H1 (cell line): Measurements from ENCODE around the gene FRY. TPM values are rescaled to one million over a fixed set of nuclear protein-coding genes. Genes with fewer than 3 reads are reported as not detected.

Experiments used
- CTCF ChIA-PET: fragments of 300-600 bp; sonication (Branson Sonifier 250); formaldehyde crosslinking; loops from one replicate; lab custom pipeline; 2021; ENCODE audit not compliant: partially characterized antibody; lab: Charles Lee
- POLR2A ChIA-PET: fragments of 300-600 bp; sonication (Branson Sonifier 250); formaldehyde crosslinking; loops from one replicate; lab custom pipeline; 2021; ENCODE audit warnings: inconsistent platforms; ENCODE audit not compliant: partially characterized antibody; lab: Charles Lee
- DNase-seq, 2 experiments: peaks; one replicate each; pipeline versions ENCODE4 v3.0.0 to v3.0.0-alpha.2; 2010 to 2022; ENCODE audit warnings: low spot score in 2 of 2, low read depth in 1 of 2, mixed read lengths in 1 of 2
- FAIRE-seq: peaks from 2 replicates; lab custom pipeline; 2011; peaks lifted over from hg19 to GRCh38; lab: Jason Lieb, UNC
- H2AFZ ChIP-seq: 2 replicates; pipeline ENCODE4 v1.8.1; 2012; ENCODE audit warnings: low read length, inconsistent platforms
- H2AK5ac ChIP-seq: 2 replicates; pipeline ENCODE4 v1.6.1; 2013; ENCODE audit warnings: low read depth, low read length
- H2BK120ac ChIP-seq: replicated peaks from 2 replicates; pipeline ENCODE3; 2013; ENCODE audit warnings: low read depth, low read length, inconsistent platforms
- H2BK12ac ChIP-seq: 2 replicates; pipeline ENCODE4 v1.6.1; 2013; ENCODE audit warnings: low read depth, low read length
- H2BK15ac ChIP-seq: 2 replicates; pipeline ENCODE4 v1.6.1; 2013; ENCODE audit warnings: low read length
- H2BK20ac ChIP-seq: 2 replicates; pipeline ENCODE4 v1.6.1; 2013; ENCODE audit warnings: low read length
- H2BK5ac ChIP-seq: 2 replicates; pipeline ENCODE4 v1.6.1; 2013; ENCODE audit warnings: low read depth, low read length
- H3K14ac ChIP-seq: 2 replicates; pipeline ENCODE4 v1.6.1; 2013; ENCODE audit warnings: inconsistent platforms; ENCODE audit not compliant: insufficient read length
- H3K18ac ChIP-seq: 2 replicates; pipeline ENCODE4 v1.6.1; 2013; ENCODE audit warnings: low read length; ENCODE audit errors: extremely low read depth
- H3K23ac ChIP-seq: 2 replicates; pipeline ENCODE4 v1.6.1; 2013; ENCODE audit warnings: inconsistent platforms; ENCODE audit not compliant: insufficient read length
- H3K23me2 ChIP-seq: 2 replicates; pipeline ENCODE4 v1.6.1; 2013; ENCODE audit warnings: low read depth, low read length
- H3K27ac ChIP-seq: 2 replicates; pipeline ENCODE4 v1.6.1; 2011; ENCODE audit warnings: low read depth, low read length, inconsistent platforms
- H3K27me3 ChIP-seq, 4 experiments: replicated peaks in 1 of 4; 1 replicate in 1 of 4; 2 replicates in 3 of 4; pipeline versions ENCODE4 v1.6.1 to v1.8.1; 2011 to 2013; ENCODE audit warnings: low read length in 3 of 4, mild to moderate bottlenecking in 3 of 4, inconsistent platforms in 2 of 4, mixed read lengths in 2 of 4, moderate library complexity in 1 of 4; ENCODE audit not compliant: control insufficient read depth in 3 of 4, insufficient read depth in 3 of 4; ENCODE audit errors: extremely low read depth in 1 of 4
- H3K36me3 ChIP-seq, 4 experiments: 2 replicates each; pipeline versions ENCODE4 v1.6.1 to v1.8.1; 2011 to 2013; ENCODE audit warnings: mild to moderate bottlenecking in 4 of 4, low read length in 3 of 4, moderate library complexity in 2 of 4, control low read depth in 1 of 4, inconsistent platforms in 1 of 4; ENCODE audit not compliant: insufficient read depth in 4 of 4, control insufficient read depth in 2 of 4
- H3K4ac ChIP-seq: replicated peaks from 2 replicates; pipeline ENCODE3; 2013; ENCODE audit warnings: low read length, low read depth, mixed read lengths, inconsistent platforms; ENCODE audit not compliant: insufficient read length
- H3K4me1 ChIP-seq, 4 experiments: replicated peaks in 1 of 4; 1 replicate in 1 of 4; 2 replicates in 3 of 4; pipeline versions ENCODE4 v1.6.1 to v1.8.1; 2011 to 2013; ENCODE audit warnings: low read length in 3 of 4, inconsistent platforms in 2 of 4, mixed read lengths in 1 of 4; ENCODE audit not compliant: insufficient read depth in 4 of 4, control insufficient read depth in 3 of 4
- H3K4me2 ChIP-seq, 2 experiments: 2 replicates each; pipeline versions ENCODE4 v1.6.1 to v1.8.1; 2011 to 2013; ENCODE audit warnings: low read depth in 2 of 2, low read length in 2 of 2, control low read depth in 1 of 2, inconsistent platforms in 1 of 2, mild to moderate bottlenecking in 1 of 2; ENCODE audit not compliant: insufficient read depth in 1 of 2
- H3K4me3 ChIP-seq, 4 experiments: fragments of 200-600, 300-600 bp in 1 of 4; sonication (generic), shearing (Covaris generic), sonication (Bioruptor Twin) in 1 of 4; 2 replicates each; pipeline versions ENCODE4 v1.5.1 to v1.8.1; 2011 to 2016; ENCODE audit warnings: low read length in 4 of 4, low read depth in 3 of 4, control low read depth in 2 of 4, inconsistent platforms in 2 of 4, mild to moderate bottlenecking in 2 of 4, mixed read lengths in 1 of 4, moderate library complexity in 1 of 4; ENCODE audit not compliant: insufficient read depth in 2 of 4; ENCODE audit errors: extremely low read depth in 1 of 4
- H3K56ac ChIP-seq: replicated peaks from 2 replicates; pipeline ENCODE3; 2013; ENCODE audit warnings: low read depth, mild to moderate bottlenecking, mixed read lengths, low read length, inconsistent platforms; ENCODE audit not compliant: insufficient read length
- H3K79me1 ChIP-seq: 2 replicates; pipeline ENCODE4 v1.6.1; 2013; ENCODE audit warnings: low read depth, low read length, control low read depth
- H3K79me2 ChIP-seq, 2 experiments: 2 replicates each; pipeline versions ENCODE4 v1.6.1 to v1.8.1; 2012 to 2013; ENCODE audit warnings: low read length in 2 of 2, mild to moderate bottlenecking in 2 of 2, inconsistent platforms in 1 of 2; ENCODE audit not compliant: insufficient read depth in 2 of 2, control insufficient read depth in 1 of 2
- H3K9ac ChIP-seq, 4 experiments: replicated peaks in 1 of 4; 1 replicate in 1 of 4; 2 replicates in 3 of 4; pipeline versions ENCODE4 v1.6.1 to v1.8.1; 2011 to 2013; ENCODE audit warnings: low read depth in 3 of 4, low read length in 3 of 4, control low read depth in 2 of 4, mild to moderate bottlenecking in 2 of 4, moderate library complexity in 2 of 4, inconsistent platforms in 1 of 4; ENCODE audit errors: extremely low read depth in 1 of 4
- H3K9me3 ChIP-seq, 2 experiments: 2 replicates each; pipeline versions ENCODE4 v1.6.1 to v1.8.1; 2012 to 2013; ENCODE audit warnings: mild to moderate bottlenecking in 2 of 2, moderate library complexity in 2 of 2, control low read depth in 1 of 2, inconsistent platforms in 1 of 2, low read depth in 1 of 2, low read length in 1 of 2, mixed read lengths in 1 of 2; ENCODE audit not compliant: insufficient read depth in 2 of 2
- H4K20me1 ChIP-seq, 2 experiments: replicated peaks in 1 of 2; 2 replicates each; pipeline versions ENCODE3 to v1.8.1; 2011 to 2013; ENCODE audit warnings: inconsistent platforms in 2 of 2, low read length in 2 of 2, mild to moderate bottlenecking in 1 of 2; ENCODE audit not compliant: insufficient read depth in 2 of 2, control insufficient read depth in 1 of 2
- H4K5ac ChIP-seq: 2 replicates; pipeline ENCODE4 v1.6.1; 2013; ENCODE audit warnings: low read length, low read depth, mixed read lengths, inconsistent platforms; ENCODE audit not compliant: insufficient read length
- H4K8ac ChIP-seq: 2 replicates; pipeline ENCODE4 v1.8.0; 2013; ENCODE audit warnings: mild to moderate bottlenecking, moderate library complexity, low read length, inconsistent platforms; ENCODE audit not compliant: insufficient read depth; ENCODE audit errors: extremely low read depth
- H4K91ac ChIP-seq: replicated peaks from 2 replicates; pipeline ENCODE3; 2013; ENCODE audit warnings: low read length, mixed read lengths, inconsistent platforms; ENCODE audit not compliant: insufficient read length
- CBX8 ChIP-seq: fragments of 300-800, 300-1000 bp; sonication (generic); IDR thresholded peaks from 2 replicates; pipeline ENCODE4 v1.7.1; 2016; ENCODE audit warnings: low read depth, low read length, borderline replicate concordance
- EGR1 ChIP-seq: IDR thresholded peaks from 2 replicates; pipeline ENCODE4 v1.6.1; 2011; ENCODE audit warnings: low read depth, low read length, borderline replicate concordance
- YY1 ChIP-seq: IDR thresholded peaks from 2 replicates; pipeline ENCODE4 v1.6.1; 2011; ENCODE audit warnings: low read depth, mild to moderate bottlenecking, low read length
- WGBS, 2 experiments: shearing (Covaris generic) in 1 of 2; methylation state at CpG; one replicate each; pipeline versions ENCODE4 v1.1.6 to v1.1.7; 2013 to 2015; ENCODE audit warnings: low lambda C conversion rate in 2 of 2, mixed read lengths in 2 of 2, inconsistent platforms in 1 of 2, low coverage in 1 of 2, missing lambda C conversion rate in 1 of 2; ENCODE audit not compliant: insufficient replicate concordance in 2 of 2, insufficient coverage in 1 of 2, insufficient read length in 1 of 2; ENCODE audit errors: extremely low coverage in 1 of 2, missing lambda C conversion rate in 1 of 2; 5-methylcytosine and 5-hydroxymethylcytosine counted together
- polyA plus RNA-seq, 7 experiments: library from polyadenylated mRNA; depleted of rRNA in 3 of 7; stranded (reverse) in 5 of 7; unstranded in 2 of 7; fragments of >200 nt in 5 of 7; fragments of 200-250 nt in 2 of 7; gene quantifications; 1 replicate in 5 of 7; 2 replicates in 1 of 7; 4 replicates in 1 of 7; pipeline versions ENCODE4 v1.2.1 to v1.2.3, GENCODE V29; 2011 to 2013; ENCODE audit warnings: missing spikeins in 2 of 7, mixed read lengths in 2 of 7
- total RNA-seq: library from RNA; stranded (reverse); fragmentation: NEBNext Ultra II Directional; extraction: Animal tissue kit (Norgen Biotek cat#: 25700); gene quantifications from 2 replicates; pipeline ENCODE4 v1.2.1, GENCODE V29; 2021

Gene FRY
- total and polyA plus RNA-seq, 2 of the 8 experiments (the other 6 are each of a cell fraction or from before 2014, with no cell fraction given): 4.3 to 9.2 TPM

- Histone ChIP-seq H2BK120ac (no peak overlapping the region), H3K4me3 (no peak overlapping the region), H4K8ac (no peak overlapping the region), H2BK20ac (no peak overlapping the region), H3K9me3 (no peaks in the 10 kb centered on the region), H3K27ac (no peak overlapping the region), H2BK5ac (no peak overlapping the region), H3K27me3 (no peaks in the 10 kb centered on the region; a peak in 1 of 7 replicates), H3K79me2 (no peaks in the 10 kb centered on the region), H3K18ac (no peak overlapping the region), H2AFZ (no peak overlapping the region), H3K56ac (no peak overlapping the region)
- CTCF ChIA-PET: interaction anchor here (1.2 to 2.4 kb wide), 2 partner anchors 10 to 138 kb away, joined by 3 to 7 read pairs; no protein-coding TSS in a partner anchor
- TF ChIP-seq YY1: no peak
- no peak for TF ChIP-seq CBX8
- TF ChIP-seq EGR1: no peak
- TF ChIP-seq, all 59 proteins: peak for 0
- Histone ChIP-seq H3K14ac (no peak overlapping the region), H3K79me1 (no peaks in the 10 kb centered on the region), H4K5ac (no peak overlapping the region), H3K36me3 (no peaks in the 10 kb centered on the region), H3K4me2 (no peak overlapping the region), H3K23me2 (no peaks in the 10 kb centered on the region), H2BK15ac (no peak overlapping the region), H3K9ac (no peak overlapping the region), H3K4me1 (no peaks in the 10 kb centered on the region), H4K20me1 (no peaks in the 10 kb centered on the region), H3K4ac (no peak overlapping the region), H2BK12ac (no peak overlapping the region), H2AK5ac (no peak overlapping the region), H4K91ac (no peak overlapping the region), H3K23ac (no peak overlapping the region)
- DNase-seq (no peak), FAIRE-seq (no peak)
- POLR2A ChIA-PET: interaction anchor here (1.5 kb wide), 1 partner anchor 12 kb away, joined by 4 read pairs; the partner anchor contains the start of genes BRCA2 and ZAR1L
- 82% methylated on average over 2 of the region's 2 CpGs; no CpG with 5 or more reads in 1 of the 2 experiments for WGBS, 2 experiments
Measured at GRCh38 chr13:32302461-32302860, 270.9 kb downstream of the FRY start.
